GM18868 (cell line): Measurements from ENCODE around the gene XIRP2.

Experiments used
- ATAC-seq: cut with Tn5 transposase; IDR thresholded peaks from one replicate; pipeline ENCODE4 v1.9.1; 2021; ENCODE audit warnings: mild to moderate bottlenecking, moderate library complexity; ENCODE audit not compliant: unreplicated experiment

XIRP2 gene

DNA sequence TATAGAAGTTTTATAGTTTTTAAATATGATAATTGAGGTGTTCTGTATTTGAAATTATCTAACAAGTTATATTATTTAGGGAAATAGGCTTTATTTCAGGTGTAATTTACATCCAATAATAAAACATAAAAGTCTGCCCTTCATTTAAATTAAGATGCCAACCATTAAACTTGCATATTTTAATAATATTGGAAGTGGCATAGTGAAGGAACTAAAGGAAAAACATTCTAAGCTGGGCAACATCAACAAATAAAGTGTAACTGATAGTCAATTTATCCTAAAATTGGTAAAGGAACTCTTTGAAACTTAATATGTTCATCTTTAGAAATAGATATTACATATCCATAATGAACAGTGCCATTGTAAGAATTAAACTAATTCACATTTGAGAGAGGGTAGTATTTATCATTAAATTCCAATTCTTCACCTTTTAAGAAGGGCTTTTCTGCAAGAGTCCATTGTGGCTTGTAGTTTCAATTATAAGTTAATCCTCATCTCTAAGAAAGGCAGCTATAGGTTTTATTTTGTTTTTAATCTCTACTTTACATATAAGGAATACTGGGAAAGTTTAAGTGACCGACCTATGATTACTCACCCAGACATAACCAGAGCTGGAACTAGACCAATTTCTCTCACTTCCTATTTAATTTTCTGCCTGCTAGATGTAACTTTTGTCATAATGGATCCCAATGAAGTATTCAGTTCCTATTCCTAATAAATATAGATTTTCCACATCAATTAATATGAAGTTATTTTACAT is 401.6 kb downstream of the XIRP2 start:
- ATAC-seq = no peak

DNA sequence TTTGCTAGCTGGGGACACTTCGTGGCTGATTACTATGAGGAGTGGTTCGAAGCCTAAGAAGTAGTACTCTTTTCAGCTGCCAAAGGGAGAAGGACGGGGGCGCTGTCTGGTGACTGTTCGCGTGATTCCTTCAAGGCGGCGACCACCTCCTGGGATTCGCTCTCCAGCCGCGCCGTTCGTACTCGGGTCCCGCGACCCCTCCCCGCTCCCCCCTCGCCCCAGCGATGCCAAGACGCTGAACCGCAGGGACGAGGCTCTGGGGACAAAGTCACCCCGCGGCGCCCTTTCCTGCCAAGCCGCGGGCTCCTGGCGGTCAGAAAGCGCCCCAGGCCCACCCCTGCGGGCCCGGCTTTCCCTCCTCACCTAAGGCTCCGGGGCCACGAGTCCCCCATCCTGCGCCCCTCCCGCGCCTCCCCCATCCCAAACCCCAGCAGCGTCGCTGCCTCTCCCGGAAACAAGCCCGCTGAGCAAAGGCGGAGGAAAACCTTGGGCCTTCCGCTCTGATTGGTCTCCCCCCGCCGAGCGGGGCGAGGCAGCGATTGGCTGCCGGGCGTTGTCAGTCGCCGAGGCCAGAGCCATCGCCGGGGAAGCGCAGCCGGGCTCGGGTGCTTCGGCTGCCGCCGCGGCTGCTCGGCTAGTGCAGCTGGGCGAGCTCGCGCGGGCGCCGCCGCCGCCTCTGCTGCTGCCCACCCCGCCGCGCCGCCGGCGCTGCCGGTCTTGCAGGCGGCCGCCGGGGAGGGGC is 404.3 kb downstream of the XIRP2 start, which contains the start of gene B3GALT1:
TSS of gene B3GALT1 (plus strand) at position 572 of the 742 bp plus-strand sequence.
- peak; percentile 99 for ATAC-seq

- ATAC-seq = peak; percentile 11
Observed at GRCh38 chr2:167293172-167293781, 405.0 kb downstream of the XIRP2 start.

GRCh38 chr2:167293943-167294775 is 405.9 kb downstream of the XIRP2 start:
- ATAC-seq = no peak

DNA sequence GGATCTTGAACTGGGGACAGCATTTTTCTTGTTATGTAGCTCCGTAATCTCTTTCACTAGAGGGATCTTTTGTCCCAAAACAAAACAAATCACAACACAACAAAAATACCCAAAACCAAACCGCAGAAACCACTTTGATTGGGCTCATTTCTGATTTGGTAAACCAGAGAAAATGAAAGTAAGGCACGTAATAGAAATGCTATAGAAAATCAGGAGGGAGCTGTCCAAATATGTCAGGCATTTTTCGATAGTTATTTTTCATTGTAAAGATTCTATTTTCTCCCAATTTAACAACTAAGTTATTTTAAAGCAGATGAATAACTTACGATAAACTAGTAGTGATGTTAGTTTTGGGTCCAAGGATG is 406.5 kb downstream of the XIRP2 start:
- ATAC-seq = no peak

GRCh38 chr2:167297292-167297691 is 409.0 kb downstream of the XIRP2 start:
- no peak for ATAC-seq

- ATAC-seq = no peak
Observed at GRCh38 chr2:167298017-167298416, 409.7 kb downstream of the XIRP2 start.
